NCI-H128 (cell line): ENCODE measurements around the gene DCUN1D3.
"Not testable (repeated sequence)": the region's sequence is repeated elsewhere in the genome, so short reads cannot be mapped to it uniquely, and the experiment has no call there.

ENCODE experiments used
- DNase-seq: peaks from one replicate; lab custom pipeline; 2025; ENCODE audit not compliant: unreplicated experiment; lab: John Stamatoyannopoulos, UW

The DCUN1D3 gene

GRCh38 chr16:20900299-20901067, at the start of gene DCUN1D3, which contains the start of gene LYRM1:
TSS of gene DCUN1D3 (minus strand) at chr16:20900358. CDS start at chr16:20862538, 37,820 bp downstream.
TSS of gene LYRM1 (plus strand) at chr16:20900771. CDS start at chr16:20915556, 14,785 bp downstream.
- DNase-seq: peak; percentile 78

DNA sequence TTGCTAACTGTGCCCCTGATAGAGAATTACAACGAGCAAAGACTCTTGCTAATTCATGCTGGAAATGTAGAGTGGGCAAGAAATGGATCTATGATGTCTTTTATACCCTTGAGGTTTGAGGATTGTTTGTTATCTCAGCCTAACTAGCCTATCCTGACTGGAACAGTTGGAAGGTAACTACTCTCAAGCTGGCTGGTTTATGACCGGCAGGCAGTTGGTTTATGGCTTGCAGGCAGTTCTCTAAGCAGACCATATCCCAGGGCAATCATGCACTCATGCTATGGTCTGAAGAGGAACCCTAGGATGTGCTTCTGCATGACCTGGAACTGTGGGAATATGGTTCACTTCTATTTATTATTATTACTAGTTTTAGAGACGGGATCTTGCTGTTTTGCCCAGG, 49.5 kb upstream of the DCUN1D3 start:
- no peak for DNase-seq

GRCh38 chr16:20948444-20948843, 48.3 kb upstream of the DCUN1D3 start:
- DNase-seq: no peak

- DNase-seq: no peak
Observed at GRCh38 chr16:20946015-20946629, 46.0 kb upstream of the DCUN1D3 start.

- DNase-seq: not testable (repeated sequence)
Observed at GRCh38 chr16:20945575-20945875, 45.4 kb upstream of the DCUN1D3 start.

DNA sequence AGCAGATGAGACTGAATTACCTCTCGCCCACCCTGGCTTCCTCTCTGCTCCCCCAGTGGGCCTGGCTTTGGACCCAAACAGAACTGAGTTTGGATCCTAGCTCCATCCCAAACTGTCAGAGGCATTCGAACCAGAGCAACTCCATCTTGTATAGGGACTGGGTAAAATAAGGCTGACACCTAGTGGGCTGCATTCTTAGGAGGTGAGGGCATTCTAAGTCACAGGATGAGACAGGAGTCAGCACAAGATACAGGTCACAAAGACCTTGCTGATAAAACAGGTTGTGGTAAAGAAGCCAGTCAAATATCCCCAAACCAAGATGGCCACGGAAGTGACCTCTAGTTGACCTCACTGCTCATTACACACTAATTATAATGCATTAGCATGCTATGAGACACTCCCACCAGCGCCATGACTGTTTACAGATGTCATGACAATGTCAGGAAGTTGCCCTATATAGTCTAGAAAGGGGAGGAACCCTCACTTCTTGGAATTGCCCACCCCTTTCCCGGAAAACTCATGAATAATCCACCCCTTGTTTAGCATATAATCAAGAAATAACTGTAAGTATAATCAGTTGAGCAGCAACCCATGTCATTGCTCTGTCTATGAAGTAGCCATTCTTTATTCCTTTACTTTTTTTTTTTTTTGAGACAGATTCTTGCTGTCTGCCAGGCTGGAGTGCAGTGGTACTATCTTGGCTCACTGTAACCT, 44.9 kb upstream of the DCUN1D3 start:
- no peak for DNase-seq

DNA sequence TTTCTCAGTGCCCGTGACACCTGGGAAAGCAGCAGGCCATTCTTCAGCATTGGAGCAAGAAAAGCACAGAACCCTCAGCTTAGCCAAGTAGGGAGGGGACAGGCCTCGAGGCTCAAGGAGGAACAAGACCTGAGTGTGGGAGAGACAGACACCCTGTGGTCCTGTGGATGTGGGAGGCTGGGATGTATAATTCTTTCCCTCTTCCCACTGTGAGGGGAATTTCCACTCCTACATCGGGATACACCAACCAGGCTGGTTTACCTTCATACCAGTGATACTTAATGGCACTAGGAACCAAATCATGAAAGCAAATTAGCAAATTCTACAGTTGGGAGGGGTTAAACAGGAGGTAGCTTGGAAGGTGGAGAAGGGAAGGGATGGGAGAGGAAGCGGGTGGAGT, 42.1 kb upstream of the DCUN1D3 start:
- no peak for DNase-seq

DNA sequence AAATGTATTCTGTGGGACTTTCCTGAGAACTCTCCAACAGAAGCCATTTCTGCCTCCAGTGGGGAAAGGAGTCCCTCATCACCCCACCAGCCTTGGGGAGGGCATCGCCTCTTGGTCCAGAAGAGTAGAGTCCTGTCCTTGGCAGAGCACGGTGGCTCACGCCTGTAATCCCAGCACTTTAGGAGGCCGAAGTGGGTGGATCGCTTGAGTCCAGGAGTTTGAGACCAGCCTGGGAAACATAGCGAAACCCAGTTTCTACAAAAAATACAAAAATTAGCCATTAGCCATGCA, 41.4 kb upstream of the DCUN1D3 start:
- DNase-seq: no peak

DNA sequence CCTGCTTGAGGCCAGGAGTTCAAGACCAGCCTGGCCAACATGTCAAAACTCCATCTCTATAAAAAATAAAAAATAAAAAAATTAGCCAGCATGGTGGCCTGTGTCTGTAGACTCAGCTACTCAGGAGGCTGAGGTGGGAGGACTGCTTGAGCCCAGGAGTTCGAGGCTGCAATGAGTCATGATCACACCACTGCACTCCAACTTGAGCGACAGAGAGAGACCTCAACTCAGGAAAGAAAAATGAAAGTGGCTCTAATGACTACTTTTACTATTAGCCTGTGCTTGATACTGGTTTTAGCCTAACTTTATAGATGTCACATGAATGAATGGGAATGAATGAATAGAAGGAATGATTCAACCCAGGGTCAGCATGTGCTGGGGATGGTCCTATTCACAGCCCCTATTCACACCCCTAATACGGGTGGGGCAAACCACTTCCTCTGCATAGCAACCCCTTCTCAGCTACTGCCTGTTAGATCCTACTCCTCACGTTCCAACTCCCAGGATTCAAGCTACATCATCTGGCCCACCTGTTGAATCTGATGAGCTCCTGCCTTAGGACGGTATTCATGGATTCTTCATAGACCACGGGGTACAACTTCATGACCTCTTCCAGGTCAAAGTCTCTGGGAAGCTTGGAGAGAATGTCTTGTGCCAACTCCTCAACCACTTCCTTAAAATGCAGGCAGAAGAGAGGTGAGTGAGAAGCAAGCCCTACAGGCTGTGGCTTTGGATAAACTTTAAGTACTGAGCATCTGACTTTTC, 40.9 kb upstream of the DCUN1D3 start:
- DNase-seq: no peak

DNA sequence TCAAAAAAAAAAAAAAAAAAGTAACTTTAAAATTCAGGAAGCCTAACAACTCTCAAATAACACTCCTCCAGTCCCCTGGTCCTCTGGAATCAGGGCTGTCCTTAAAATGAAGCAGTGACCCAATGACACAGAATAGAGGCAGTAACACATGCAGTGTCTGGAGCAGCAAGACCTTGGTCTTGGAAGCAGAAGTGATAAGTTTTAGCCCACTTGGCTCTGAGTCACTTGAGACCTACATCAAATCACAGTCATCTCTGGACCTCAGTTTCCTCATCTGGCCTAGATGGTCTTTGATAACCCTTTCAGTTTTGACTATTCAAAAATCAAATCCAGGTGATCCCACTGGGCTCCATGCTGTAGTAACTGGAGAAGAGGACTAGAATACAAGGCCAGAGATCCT, 39.5 kb upstream of the DCUN1D3 start:
- DNase-seq: no peak

GRCh38 chr16:20938426-20938825, 38.3 kb upstream of the DCUN1D3 start:
- DNase-seq: no peak

DNA sequence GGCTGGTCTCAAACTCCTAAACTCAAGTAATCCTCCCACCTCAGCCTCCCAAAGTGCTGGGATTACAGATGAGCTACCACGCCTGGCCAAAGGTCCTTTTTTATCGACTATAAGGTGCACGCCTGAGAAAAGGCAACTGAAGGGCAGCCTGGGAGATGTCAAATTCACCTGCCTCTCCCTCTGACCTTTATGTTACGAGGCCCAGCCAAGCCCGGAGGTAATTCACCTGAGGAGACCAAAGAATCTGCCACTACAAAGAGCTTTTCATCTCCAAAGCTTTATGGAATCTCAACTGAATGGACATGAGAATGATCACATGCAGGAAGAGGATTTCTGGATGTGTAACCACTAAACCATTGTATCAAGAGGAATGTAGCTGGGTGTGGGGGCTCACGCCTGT, 37.6 kb upstream of the DCUN1D3 start:
- no peak for DNase-seq

DNA sequence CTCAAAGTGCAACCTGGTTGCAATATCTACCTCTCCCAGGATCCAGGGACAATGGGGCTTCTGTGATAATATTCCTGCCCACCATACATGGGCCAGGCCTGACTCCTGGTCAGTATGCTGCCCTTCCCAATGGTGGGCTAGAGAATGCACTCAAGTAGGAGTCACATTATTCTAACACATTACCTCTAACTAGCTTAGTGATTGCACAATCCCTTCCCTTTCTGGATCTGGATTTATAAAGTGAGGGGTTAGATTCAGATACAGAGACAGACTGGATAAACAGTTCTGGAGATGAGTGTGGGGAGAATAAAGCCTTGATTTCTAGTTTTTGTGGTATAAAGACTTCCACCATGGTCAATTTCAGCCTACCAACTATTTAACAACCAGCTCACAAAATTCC, 33.4 kb upstream of the DCUN1D3 start:
- no peak for DNase-seq

DNA sequence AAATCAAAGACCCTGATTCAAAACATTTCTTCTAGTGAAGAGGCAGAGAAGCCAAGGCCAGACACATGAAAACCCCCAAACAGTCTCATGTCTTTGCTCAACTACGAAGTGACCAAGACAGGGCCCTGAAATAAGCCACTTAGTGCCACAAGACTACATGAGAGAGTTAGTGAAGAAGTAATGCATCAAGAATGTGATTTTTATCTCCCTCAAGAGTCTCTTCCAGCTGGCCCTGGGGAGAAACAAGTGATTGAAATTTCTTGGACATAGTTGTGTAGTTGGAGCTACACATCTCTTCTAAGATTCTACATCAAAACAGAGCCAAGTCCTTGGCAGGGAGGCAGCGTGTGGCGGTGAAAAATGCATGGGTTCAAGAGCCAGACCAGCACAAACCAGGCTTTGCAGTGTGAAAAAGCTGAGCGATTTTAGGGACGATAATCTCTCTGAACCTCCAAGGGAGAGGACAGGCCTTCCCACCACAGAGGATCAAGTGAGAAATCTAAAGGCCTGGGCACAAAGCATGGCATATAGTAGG, 31.0 kb upstream of the DCUN1D3 start:
- DNase-seq: no peak

DNA sequence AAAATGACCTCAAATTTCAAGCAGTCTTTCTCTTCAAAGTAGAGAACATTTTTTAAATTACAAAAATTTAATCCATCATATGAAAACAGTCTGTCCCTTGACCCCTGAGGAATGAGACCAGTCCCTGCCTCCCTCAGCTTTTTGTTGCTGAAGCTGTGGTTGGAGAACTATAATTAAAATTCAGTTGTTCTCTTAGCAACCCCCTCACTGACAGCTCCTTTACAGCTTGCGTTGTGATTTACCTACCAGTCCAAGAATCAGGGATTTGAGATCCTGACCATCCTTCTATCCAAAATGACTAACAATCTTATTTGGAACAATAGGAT, 30.2 kb upstream of the DCUN1D3 start:
- DNase-seq: no peak

- DNase-seq: not testable (repeated sequence)
Observed at GRCh38 chr16:20929676-20930364, 29.7 kb upstream of the DCUN1D3 start.

GRCh38 chr16:20928774-20929411, 28.7 kb upstream of the DCUN1D3 start:
- no peak for DNase-seq

- DNase-seq: no peak
Observed at GRCh38 chr16:20925751-20926150, 25.6 kb upstream of the DCUN1D3 start.

GRCh38 chr16:20923876-20924275, 23.7 kb upstream of the DCUN1D3 start:
- no peak for DNase-seq

DNA sequence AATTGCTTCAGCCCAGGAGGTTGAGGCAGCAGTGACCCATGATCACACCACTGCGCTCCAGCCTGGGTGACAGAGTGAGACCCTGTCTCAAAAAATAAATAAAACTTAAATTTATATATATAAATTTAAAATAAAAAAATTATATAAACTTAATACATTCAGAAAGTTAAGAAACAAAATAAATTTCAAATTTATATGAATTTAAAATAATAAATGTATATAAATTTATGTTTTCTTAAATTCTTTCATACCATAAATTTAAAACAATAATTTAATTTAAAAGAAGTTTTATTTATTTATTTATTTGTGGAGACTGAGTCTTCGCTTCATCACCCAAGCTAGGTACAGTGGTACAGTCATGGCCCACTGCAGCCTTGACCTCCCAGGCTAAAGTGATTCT, 20.6 kb upstream of the DCUN1D3 start:
- no peak for DNase-seq
